Testis (tissue), 2 donors: ENCODE measurements around the gene DTNB.
A peak's percentile ranks its signal among the peaks of the same experiment; 100 is the strongest.

Experiments used
- POLR2A ChIP-seq: fragments of 450-650 bp; IDR thresholded peaks from one replicate; pipeline ENCODE4 v1.6.1; 2017; ENCODE audit warnings: antibody characterized with exemption, mild to moderate bottlenecking, moderate library complexity
- TF ChIP-seq, protein P1 (sequence below), 3 experiments: fragments of 450-650 bp in 2 of 3; fragments of 200-600 bp in 1 of 3; sonication (generic) in 1 of 3; IDR thresholded peaks; one replicate each; pipeline ENCODE4 v1.5.1; 2016 to 2019; ENCODE audit warnings: antibody characterized with exemption in 3 of 3, mild to moderate bottlenecking in 2 of 3, moderate library complexity in 1 of 3

DNA sequence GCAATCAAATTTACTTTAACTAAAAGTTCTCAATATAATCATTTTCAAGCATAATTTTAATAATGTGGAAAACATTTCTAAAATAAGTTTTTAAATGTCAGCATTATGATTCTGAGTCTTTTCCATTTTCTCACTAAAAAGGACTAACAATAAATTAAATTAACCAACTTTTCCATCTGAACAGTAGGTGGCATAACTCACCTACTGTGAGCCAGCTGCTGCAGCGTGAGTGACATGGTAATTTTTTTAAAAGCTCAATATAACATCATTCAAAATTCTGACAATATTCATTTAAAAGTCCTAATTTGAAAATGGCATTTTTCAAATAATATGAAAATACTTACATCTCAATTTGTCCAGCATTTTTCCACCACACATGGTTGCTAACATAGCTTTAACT, 66.5 kb downstream of the DTNB start:
- TF ChIP-seq, protein P1, sequence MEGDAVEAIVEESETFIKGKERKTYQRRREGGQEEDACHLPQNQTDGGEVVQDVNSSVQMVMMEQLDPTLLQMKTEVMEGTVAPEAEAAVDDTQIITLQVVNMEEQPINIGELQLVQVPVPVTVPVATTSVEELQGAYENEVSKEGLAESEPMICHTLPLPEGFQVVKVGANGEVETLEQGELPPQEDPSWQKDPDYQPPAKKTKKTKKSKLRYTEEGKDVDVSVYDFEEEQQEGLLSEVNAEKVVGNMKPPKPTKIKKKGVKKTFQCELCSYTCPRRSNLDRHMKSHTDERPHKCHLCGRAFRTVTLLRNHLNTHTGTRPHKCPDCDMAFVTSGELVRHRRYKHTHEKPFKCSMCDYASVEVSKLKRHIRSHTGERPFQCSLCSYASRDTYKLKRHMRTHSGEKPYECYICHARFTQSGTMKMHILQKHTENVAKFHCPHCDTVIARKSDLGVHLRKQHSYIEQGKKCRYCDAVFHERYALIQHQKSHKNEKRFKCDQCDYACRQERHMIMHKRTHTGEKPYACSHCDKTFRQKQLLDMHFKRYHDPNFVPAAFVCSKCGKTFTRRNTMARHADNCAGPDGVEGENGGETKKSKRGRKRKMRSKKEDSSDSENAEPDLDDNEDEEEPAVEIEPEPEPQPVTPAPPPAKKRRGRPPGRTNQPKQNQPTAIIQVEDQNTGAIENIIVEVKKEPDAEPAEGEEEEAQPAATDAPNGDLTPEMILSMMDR (IDR thresholded peaks at IDR 0.05): peak; percentile 44 to 65 (median 61)
- no peak for TF ChIP-seq POLR2A
